RPMI7951 (cell line): ENCODE measurements around the gene STXBP1. TPM values are rescaled to one million over a fixed set of nuclear protein-coding genes. Genes with fewer than 3 reads are reported as not detected.
A peak's percentile ranks its signal among the peaks of the same experiment; 100 is the strongest.

ENCODE experiments used
- DNase-seq: peaks from one replicate; pipeline ENCODE4 v3.0.0-alpha.2; 2012; ENCODE audit warnings: low read depth
- total RNA-seq: library from RNA; depleted of rRNA; stranded (reverse); fragments of >200 nt; shearing (Covaris generic); gene quantifications from 2 replicates; pipeline ENCODE4 v1.2.3, GENCODE V29; 2014; rRNA removed

The STXBP1 gene
- total RNA-seq: 10.3 and 12.4 TPM in 2 replicates

DNA sequence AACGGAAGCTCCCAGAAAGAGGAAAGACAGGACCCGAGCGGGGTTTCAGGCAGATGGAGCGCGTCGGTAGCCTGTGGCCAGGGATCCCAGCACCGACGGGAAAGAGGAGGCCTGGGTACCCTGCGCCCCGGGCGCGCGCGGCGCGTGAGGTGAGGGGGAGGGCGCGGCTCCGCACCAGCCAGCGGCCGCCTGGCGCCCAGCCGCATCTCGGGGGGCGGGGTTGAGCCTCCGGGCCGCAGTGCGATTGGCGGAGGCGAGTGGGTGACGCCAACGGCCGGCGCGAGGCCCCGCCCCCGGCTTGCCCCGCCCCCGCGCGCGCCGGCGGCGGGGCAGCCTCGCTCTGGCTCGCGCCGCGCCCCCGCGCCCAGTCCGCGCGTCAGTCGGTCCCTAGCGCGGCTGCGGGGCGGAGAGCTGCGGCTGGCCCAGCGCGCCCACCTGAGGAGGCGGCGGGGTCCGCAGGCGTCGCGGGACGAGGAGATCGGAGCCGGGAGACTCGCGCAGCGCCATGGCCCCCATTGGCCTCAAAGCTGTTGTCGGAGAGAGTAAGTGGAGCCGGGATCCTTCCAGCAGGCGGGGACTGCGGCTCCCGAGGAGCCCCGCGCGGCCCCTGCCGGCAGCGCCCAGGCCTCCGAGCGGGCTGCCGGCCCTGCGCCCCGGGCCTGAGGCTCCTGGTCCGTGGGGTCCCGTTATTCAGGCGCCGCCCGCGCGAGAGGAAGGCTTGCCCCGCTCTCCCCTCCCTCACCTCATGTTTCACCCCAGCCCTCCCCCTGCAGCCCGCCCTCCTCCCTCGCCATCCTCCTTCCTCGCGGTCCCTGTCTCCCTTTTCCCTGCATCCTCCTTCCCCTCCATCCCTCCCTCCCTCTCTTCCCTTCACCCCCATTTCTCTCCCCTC lies at the start of gene STXBP1:
STXBP1 (plus strand) TSS at position 379 of the 892 bp plus-strand sequence; CDS start at position 506, 127 bp downstream.
- peak; percentile 76 for DNase-seq

DNA sequence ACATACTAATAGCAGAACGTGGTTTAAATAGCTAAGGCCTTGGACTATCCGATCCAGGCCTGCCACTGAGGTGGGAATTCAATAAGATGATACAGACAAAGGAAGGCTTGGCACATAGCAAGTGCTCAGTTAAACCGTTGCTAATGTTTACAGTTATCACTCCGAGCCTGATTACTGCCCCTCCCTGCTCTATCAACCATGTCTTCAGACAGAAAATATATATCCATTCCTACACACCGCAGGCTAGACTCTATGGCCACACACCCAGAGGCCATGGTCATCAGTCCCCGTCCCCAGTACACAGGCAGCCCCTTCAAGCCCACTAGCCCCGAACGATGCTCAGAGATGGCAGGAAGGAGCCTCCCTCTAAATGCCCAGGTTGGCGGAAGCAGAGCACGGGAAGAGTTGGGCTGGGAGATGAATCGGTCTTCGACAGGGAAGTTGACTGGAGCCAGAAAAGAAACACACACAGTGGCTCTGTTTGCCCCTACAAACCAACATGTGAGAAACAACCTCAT lies 49.7 kb upstream of the STXBP1 start:
- no peak for DNase-seq

DNA sequence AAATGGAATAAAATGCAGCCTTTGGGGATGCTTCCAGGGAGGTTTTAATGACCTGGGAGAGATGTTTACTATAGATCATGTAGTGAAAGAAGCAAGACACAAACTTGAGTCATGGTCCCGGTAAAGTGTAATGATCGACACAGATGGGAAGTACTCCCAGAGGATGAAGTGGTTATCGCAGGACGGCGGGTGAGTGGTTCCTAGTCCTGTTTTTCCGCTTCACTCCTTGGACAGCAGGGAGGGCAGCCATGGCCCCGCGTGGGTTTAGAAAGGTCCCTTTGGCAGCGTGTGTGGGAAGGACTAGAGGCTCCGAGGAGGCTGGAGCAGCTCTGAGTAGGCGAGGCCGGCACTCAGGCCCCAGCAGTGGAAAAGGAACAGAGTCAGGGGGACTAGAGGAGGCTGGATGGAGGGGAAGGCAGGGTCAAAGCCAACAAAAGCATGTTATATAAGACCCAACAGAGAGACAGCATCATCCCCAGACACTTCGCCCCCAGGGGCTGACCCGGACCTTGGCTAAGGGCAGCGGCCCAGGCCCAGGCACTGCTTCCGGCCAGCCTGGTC lies 49.2 kb upstream of the STXBP1 start:
- peak; percentile 75 for DNase-seq

DNA sequence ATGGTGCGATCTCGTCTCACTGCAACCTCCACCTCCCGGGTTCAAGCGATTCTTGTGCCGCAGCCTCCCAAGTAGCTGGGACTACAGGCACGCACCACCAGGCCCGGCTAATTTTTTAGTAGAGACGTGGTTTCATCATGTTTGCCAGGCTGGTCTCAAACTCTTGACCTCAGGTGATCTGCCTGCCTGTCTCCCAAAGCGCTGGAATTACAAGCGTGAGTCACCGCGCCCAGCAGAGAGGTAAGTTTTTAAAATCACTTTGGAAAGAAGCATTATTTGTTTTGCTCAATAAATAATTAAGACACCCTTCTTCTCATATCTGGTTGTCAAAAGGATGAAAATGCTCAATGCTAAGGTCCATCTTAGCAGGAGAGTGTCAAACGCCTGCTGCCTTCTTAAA lies 48.5 kb upstream of the STXBP1 start:
- no peak for DNase-seq

DNA sequence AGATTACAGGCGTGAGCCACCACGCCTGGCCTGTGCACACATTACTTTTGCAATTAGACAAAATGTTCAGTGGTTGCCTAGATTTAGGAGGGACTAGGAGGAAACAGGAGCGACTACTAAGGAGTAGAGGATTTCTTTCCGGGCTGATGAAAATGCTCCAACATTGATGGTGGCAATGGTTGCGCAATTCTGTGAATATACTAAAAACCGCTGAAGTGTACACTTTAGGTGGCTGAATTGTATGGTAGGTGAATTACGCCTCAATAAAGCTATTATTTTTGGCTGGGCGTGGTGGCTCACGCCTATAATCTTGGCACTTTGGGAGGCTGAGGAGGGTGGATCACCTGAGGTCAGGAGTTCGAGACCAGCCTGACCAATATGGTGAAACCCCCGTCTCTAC lies 46.8 kb upstream of the STXBP1 start:
- no peak for DNase-seq

DNA sequence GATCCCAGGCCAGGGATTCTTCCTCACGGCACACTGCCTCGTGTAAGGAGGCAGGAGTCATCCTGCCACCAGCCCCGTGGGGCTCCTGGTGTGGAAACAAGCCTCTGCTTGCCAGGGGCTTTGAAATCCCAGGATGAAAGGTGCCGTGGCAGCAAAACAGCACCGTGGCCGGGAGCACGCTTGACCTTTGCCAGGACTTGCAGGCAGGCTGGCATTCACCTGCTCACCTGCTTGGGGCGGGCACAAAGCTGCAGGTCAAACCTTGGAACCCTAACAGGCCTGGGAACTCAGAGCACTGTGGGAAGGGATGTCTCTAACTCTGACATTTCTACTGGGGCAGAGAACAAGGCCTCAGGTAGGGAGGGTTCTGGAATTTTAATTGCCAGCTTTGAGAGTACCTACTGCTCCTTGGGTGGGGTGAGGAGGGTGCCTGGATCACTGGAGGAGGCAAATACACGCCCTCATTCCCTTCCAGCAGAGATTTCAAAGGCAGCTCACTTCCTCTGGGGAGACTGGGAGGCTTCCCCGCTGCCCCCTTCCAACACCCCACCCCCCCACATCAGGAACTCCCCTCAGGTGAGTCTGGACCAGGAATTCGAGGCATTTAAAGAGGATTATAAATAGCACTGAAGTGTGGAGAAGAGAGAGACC lies 45.6 kb upstream of the STXBP1 start:
- no peak for DNase-seq

DNA sequence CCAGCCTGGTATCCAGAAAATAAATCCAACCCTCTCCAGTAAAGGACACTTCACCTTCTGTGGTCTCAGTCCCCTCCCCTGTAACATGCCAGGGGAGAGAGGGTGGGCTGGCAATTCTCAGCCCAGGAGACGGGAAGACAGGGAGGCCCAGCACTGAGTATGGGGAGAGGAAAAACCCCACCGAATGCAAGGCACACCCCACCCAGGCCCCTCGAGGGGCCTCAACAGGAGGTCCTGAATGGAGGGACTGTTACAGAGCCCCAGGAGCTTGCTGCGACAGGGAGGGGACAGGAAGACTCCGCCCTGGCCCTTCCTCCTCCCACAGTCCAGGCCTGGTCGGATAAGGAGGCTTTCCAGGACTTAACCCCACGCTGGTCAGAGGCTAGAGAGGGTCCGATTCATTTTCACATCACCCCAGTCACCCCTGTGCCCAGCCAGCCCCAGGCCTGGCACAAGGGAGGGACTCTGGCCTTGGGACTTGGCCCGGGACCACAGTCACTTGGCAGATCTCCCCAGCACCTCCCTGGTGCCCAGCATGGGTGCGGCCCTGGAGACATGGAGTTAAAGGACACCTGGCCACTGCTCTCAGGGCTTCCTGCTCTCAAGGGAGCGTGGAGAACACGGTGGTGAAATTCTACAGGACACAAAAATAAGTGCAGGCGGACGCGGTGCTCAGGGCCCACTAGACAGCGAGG lies 44.9 kb upstream of the STXBP1 start:
- peak; percentile 74 for DNase-seq

DNA sequence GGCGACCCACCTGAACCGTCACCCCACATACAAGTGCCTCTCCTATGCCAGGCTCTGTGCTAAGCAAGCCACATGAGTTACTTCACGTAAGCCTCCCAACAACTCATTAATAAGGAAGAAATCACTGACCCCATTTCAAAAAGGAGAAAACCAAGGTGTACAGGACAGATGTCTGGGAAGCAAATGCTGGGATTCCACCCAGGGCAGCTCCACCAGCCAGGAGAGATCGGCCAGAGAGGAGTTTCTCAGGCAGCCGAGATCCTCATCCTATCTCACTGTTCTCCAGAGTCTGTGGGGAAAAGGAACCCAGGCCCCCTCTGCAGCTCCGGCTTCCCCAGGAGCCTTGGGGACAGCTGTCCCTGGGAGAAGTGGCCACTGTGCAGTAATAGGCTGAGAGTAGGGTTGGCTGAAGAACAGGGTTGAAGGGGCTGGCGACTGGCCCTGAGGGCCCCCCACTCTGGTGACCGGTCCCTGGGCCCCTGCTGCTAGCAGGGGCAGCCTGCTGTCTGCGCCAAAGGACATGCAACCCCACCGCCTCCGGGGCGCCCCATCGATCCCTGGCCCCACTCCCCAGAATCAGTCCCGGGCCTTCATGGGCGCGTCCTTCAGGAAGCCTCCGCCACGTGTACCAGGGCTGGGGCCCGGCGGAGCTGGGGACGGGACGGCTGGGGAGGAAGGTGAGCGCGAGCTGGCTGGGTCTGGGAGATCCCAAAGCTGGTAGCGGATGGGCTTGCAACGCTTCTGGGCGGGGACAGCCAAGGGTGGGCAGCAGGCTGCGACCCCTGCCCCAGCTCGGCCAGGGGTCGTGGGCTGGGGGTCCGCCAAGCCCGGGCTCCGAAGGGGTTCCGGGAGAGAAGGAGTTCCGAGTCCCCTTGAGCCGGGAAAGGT lies 44.1 kb upstream of the STXBP1 start:
- no peak for DNase-seq

DNA sequence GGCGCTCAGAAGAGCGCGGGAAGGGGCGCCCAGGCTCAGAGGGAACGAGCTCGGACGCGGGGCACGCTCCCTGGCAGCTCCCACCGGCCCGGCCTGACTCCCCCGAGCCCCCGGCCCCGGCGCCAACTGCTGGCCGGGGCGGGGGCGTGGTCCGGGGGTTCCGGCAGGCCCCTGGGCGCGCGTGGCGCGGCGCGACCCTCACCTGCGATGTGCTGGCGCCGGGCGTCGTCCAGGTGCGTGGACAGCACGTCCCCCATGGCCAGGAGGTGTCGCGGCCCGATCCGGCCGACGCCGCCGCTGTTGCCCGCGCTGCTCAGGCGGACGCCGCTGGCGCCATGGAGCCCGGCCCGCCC lies 43.5 kb upstream of the STXBP1 start:
- DNase-seq: no peak

DNA sequence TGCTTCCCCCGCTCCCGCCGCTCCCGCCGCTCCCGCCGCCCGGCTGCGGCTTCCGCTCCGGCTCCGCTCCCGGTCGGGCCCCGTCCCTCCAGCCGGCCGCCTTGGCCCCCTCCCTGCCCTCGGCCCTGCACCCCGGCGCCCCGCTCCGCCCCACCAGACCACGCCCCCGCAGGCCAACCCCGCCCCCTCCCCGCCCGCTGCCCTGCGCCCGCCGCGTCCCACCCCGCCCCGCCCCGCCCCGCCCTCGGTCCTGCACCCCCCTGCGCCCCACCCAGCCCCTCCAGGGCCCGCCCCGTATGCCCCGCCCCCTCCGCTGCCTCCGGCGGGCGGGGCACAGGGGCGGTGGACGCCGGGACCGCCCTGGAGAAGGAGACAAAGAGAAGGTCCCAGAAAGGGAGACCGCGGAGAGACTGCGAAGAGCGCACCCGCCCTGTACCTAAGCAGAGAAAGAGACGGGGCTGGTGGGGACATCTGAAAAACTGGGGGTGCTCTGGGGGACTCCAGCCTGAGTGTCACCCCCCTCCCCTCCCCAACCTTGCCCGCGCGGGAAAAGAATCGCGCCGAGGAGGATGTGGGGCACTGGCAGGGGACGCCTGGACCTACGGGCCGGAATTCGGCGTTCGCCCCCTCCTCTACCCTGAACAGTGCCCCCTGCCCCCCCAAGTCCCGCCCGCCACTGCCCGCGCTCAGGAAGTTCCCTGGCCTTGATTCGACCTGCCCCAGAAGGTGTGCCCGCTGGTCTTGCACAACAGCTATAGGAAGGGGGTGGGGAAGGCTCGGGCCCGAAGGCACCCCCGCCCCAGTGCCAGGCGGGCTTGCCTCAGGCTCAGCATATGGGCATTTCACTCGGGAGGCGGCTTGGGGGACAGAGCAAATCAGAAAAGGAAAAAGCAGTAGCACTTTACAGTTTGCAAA lies 42.8 kb upstream of the STXBP1 start:
- peak; percentile 84 for DNase-seq

DNA sequence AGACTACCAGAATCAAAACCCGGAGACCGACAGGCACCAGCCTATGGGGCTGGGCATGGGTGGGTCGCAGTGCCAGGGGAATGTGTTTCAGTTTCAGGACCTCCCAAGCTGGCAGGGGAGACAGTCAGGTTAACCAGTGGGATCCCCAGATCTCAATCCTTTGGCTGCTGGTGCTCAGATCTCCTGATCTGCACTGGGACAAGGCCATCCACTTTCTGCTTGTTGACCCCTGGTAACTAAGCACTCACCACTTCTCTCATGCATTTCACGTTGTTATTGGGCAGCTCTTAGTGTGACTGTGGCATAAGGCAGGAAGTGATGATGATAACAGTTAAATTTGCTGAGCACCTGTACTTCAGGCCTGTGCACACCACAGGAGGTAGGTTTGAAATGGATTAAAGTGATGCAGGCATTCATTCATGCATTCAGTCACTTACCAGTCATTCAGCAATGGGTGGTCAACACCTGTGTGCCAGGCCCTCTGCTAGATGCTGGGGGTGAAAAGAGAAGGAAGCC lies 42.1 kb upstream of the STXBP1 start:
- peak; percentile 48 for DNase-seq

DNA sequence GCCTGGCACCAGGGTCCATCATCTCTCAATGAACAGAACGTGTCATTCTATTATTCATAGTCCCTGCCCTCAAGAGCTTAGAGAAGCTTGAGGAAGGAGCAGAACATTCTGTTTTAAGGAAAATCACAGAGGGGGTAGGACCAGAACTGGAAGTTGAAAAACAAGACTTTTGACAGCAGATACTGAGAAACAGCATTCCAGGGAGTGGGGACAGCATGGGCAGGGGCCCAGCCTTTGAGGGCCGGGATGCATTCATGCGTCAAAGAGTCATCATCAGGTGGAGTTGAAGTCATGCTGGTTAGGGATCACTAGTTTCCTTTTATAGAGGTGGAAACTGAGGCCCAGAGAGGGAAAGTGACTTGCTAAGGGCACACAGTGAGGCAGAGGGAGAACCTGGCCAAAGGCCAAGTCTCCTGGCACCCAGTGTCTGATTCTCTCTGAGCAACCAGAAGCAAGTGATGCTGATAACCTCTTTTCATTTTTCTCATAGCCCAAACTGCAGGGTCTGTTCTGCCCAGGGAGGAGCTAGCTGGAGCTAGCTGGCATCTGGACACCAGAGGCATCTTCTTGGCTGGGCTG lies 41.5 kb upstream of the STXBP1 start:
- no peak for DNase-seq

DNA sequence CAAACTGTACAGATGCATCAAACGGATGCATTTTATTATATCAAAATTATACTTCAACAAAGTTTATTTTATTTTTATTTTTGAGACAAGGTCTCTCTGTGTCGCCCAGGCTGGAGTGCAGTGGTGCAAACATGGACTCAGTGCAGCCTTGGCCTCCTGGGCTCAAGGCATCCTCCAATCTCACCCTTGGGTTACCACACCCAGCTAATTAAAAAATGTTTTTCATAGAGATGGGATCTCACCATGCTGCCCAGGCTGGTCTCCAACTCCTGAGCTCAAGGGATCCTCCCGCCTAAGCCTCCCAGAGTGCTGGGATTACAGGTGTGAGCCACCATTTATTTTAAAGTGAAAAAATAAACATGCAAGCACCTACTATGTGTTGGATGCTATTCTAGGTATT lies 40.1 kb upstream of the STXBP1 start:
- no peak for DNase-seq

DNA sequence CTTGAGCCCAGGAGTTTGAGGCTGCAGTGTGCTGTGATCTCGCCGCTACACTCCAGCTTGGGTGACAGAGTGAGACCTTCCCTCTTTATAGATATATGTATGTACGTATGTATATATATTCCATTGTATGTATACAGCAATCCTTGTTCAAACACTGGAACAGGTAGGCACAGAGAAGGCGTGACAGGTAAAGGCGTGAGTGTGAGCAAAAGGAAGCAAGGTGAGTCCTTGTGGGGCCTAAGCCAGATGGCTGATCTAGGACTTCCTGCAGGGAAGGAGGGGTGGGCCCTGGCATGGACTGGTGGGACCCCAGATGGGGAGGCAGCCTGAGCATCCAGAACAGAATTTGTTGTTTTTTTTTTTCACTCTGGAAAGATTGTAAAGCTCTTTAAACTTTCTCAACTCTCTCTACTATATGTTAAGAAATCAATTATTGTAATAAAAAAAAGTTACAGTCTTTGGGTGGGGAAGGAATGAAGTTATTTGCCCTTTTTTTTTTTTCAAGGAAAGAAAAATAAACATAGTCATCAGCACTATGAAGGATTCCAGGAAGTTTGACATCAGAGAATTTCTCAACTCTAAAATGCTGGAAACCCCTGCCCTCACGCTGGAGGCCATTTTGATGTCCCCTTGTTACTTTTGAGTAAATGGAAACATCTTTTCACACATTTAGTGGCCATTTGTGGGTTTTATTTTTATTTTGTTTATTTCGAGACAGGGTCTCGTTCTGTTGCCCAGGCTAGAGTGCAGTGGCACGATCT lies 38.9 kb upstream of the STXBP1 start:
- peak; percentile 52 for DNase-seq

DNA sequence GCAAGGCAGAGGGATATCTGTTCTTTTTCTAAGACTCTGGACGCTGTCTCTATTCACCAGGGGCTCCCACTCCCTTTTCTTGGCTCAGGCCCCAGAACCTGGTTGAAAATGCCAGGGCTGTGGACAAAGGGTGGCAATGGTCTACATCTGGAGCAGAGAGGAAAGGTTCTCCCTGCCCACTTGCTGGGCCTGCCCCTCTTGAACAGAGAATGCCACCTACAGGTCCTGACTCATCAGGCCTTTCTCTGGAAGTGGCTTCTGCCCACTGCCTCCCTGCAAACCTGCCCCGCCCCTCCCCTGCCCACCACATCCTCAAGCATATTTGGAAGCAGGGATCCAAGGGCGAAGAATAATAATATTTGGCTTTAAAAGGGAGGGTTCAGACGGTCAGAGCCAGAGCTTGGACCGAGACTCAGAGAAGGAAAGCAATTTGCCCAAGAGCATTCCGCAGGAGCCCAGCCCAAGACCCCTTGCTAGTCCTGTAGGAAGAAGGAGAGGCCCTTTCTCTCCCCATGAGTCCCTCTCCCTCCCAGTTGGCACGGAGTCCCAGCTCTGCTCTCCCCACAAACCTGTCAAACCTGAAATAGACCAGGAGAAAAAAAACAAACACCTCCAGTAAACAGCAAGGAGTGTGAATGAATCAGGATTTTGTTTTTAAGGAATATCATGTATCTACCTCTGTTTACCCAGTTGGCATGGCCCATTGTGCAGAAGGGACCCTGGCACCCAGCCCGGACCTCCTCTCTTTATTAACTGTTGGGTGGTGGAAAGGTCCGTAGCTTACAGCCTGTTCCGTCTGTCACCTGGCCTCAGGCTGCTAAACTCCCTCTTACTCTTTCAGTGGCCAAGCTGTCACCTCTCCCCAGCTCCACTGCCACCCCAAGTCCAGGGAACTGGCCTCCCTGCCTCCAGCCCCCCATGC lies 37.7 kb upstream of the STXBP1 start:
- DNase-seq: peak; percentile 84

DNA sequence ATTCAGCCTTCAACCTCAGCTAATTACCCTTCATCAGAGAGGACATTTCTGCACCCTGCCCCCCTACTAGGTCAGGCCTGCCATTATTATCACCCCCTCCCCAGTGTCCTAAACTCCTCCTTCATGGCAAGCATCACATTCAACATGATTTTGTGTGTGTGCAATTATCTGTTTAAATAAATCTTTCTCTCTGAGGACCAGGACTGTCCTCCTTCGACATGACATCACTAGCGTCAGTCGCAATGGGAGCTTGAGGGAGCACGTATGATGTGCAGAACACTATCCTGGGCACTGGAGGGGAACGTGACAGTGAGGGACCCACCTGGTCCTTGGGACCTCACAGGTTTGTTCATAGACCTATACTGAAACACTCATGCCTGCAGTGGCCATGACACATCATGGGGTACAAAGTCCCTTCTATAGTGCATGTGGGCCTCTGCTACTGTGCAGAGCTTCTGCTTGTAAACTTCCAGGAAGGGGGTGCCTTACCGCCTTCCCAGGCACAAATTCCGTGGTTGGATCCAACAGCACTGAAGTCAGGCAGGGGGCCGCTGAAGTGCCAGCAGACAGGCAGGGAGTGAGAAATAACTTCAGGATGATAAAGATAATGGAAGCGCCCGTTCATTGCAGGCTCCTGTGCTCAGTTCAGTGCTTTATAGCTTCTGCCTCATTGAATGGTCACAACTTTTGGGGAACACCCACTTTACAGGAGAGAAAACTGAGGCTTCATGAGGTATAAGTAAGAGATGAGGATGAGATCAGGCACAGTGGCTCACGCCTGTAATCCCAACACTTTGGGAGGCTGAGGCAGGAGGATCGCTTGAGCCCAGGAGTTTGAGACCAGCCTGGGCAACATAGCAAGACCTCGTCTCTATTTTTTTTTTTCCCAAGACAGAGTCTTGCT lies 36.0 kb upstream of the STXBP1 start:
- DNase-seq: no peak
